ENCODE data around the gene CABLES1.

CABLES1 gene

GRCh38 chr18:23250893-23251656 is 115.8 kb downstream of the CABLES1 start:
- Histone ChIP-seq H3K36me3 (ENCODE audit: control insufficient read depth, insufficient read depth, low read length) (peaks cover 5% of the 10 kb centered on the region), H3K27me3 (replicated peaks; ENCODE audit: control insufficient read depth, insufficient read depth, low read length) (no peaks in the 10 kb centered on the region), H3K4me3 (replicated peaks; ENCODE audit: low read depth, low read length) (no peak overlapping the region)
- TF ChIP-seq CTCF (IDR thresholded peaks at IDR 0.05; ENCODE audit: insufficient read depth, low read length, poor library complexity, severe bottlenecking): no peak
- DNase-seq (ENCODE audit: extremely low read depth, insufficient read length): no peak

GRCh38 chr18:23253630-23254029 is 118.3 kb downstream of the CABLES1 start:
- DNase-seq (ENCODE audit: extremely low read depth, insufficient read length): no peak
- H3K27me3 ChIP-seq (replicated peaks; ENCODE audit: control insufficient read depth, insufficient read depth, low read length): no peaks in the 10 kb centered on the region
- H3K4me3 ChIP-seq (replicated peaks; ENCODE audit: low read depth, low read length): no peak overlapping the region
- TF ChIP-seq CTCF (IDR thresholded peaks at IDR 0.05; ENCODE audit: insufficient read depth, low read length, poor library complexity, severe bottlenecking): no peak
- peaks cover 4% of the 10 kb centered on the region for H3K36me3 ChIP-seq (ENCODE audit: control insufficient read depth, insufficient read depth, low read length)

- Histone ChIP-seq H3K36me3 (ENCODE audit: control insufficient read depth, insufficient read depth, low read length) (peaks cover 4% of the 10 kb centered on the region), H3K4me3 (replicated peaks; ENCODE audit: low read depth, low read length) (no peak overlapping the region), H3K27me3 (replicated peaks; ENCODE audit: control insufficient read depth, insufficient read depth, low read length) (no peaks in the 10 kb centered on the region)
- TF ChIP-seq CTCF (IDR thresholded peaks at IDR 0.05; ENCODE audit: insufficient read depth, low read length, poor library complexity, severe bottlenecking): no peak
- no peak for DNase-seq (ENCODE audit: extremely low read depth, insufficient read length)
Observed at GRCh38 chr18:23257137-23257536, 121.9 kb downstream of the CABLES1 start.

- peaks cover 4% of the 10 kb centered on the region for H3K36me3 ChIP-seq (ENCODE audit: control insufficient read depth, insufficient read depth, low read length)
- TF ChIP-seq CTCF (IDR thresholded peaks at IDR 0.05; ENCODE audit: insufficient read depth, low read length, poor library complexity, severe bottlenecking): no peak
- no peak for DNase-seq (ENCODE audit: extremely low read depth, insufficient read length)
- H3K4me3 ChIP-seq (replicated peaks; ENCODE audit: low read depth, low read length): no peak overlapping the region
- no peaks in the 10 kb centered on the region for H3K27me3 ChIP-seq (replicated peaks; ENCODE audit: control insufficient read depth, insufficient read depth, low read length)
Observed at GRCh38 chr18:23257686-23258565, 122.6 kb downstream of the CABLES1 start.

GRCh38 chr18:23258566-23259469 is 123.5 kb downstream of the CABLES1 start:
- H3K27me3 ChIP-seq (replicated peaks; ENCODE audit: control insufficient read depth, insufficient read depth, low read length): no peaks in the 10 kb centered on the region
- peaks cover 4% of the 10 kb centered on the region for H3K36me3 ChIP-seq (ENCODE audit: control insufficient read depth, insufficient read depth, low read length)
- DNase-seq (ENCODE audit: extremely low read depth, insufficient read length): no peak
- H3K4me3 ChIP-seq (replicated peaks; ENCODE audit: low read depth, low read length): no peak overlapping the region
- TF ChIP-seq CTCF (IDR thresholded peaks at IDR 0.05; ENCODE audit: insufficient read depth, low read length, poor library complexity, severe bottlenecking): no peak
